K562 (cell line): ENCODE measurements around the gene ALOX12B. TPM values are rescaled to one million over a fixed set of nuclear protein-coding genes. Genes with fewer than 3 reads are reported as not detected.

ENCODE experiments used
- ATAC-seq: fragments of 200-7000 bp; cut with Tn5 transposase; 3 replicates; pipeline ENCODE4 v1.9.1; 2020; ENCODE audit warnings: moderate library complexity
- BruUV-seq: library from RNA; stranded (reverse); fragments of 400-500 nt; replicated peaks from 2 replicates; lab custom pipeline; 2021; lab: Mats Ljungman, UMichigan
- CTCF ChIA-PET: fragments of 300-600 bp; formaldehyde crosslinking; extraction: SDS; loops from one replicate; lab custom pipeline; 2021; ENCODE audit warnings: low intra/inter-chr PET ratio; lab: Yijun Ruan, JAX
- POLR2A ChIA-PET: fragments of 300-600, 350-650 bp; sonication (Branson Sonifier 250); formaldehyde crosslinking; extraction: SDS; loops from one replicate; lab custom pipeline; 2021; ENCODE audit warnings: antibody characterized with exemption, inconsistent platforms; lab: Yijun Ruan, JAX
- DNase-seq, 4 experiments: peaks; one replicate each; pipeline versions ENCODE4 v3.0.0 to v3.0.0-alpha.2; 2011 to 2018; ENCODE audit warnings: low spot score in 3 of 4, mixed read lengths in 3 of 4; ENCODE audit errors: extremely low read depth in 1 of 4
- FAIRE-seq: peaks from 2 replicates; lab custom pipeline; 2011; peaks lifted over from hg19 to GRCh38; lab: Jason Lieb, UNC
- H2AFZ ChIP-seq: 2 replicates; pipeline ENCODE4 v1.6.0; 2011; ENCODE audit warnings: low read depth, low read length, control low read depth, inconsistent platforms
- H3K27ac ChIP-seq: fragments of 200-600 bp; 3 replicates; pipeline ENCODE4 v1.8.0; 2011; ENCODE audit warnings: low read depth, mild to moderate bottlenecking, control low read depth, inconsistent platforms, low read length, moderate library complexity, mixed read lengths; ENCODE audit errors: extremely low read depth
- H3K27me3 ChIP-seq, 2 experiments: fragments of 300-600 bp in 1 of 2; 2 replicates in 1 of 2; 3 replicates in 1 of 2; pipeline versions ENCODE4 v1.6.0 to v1.8.0; 2011; ENCODE audit warnings: inconsistent platforms in 2 of 2, low read length in 2 of 2, mild to moderate bottlenecking in 1 of 2, mixed read lengths in 1 of 2, moderate library complexity in 1 of 2; ENCODE audit not compliant: control insufficient read depth in 2 of 2, insufficient read depth in 2 of 2
- H3K36me3 ChIP-seq: fragments of 300-600 bp; 3 replicates; pipeline ENCODE4 v1.8.0; 2011; ENCODE audit warnings: mild to moderate bottlenecking, low read length, inconsistent platforms; ENCODE audit not compliant: control insufficient read depth, insufficient read depth
- H3K4me1 ChIP-seq, 2 experiments: fragments of 200-600 bp in 1 of 2; replicated peaks in 1 of 2; 2 replicates in 1 of 2; 3 replicates in 1 of 2; pipeline versions ENCODE4 v1.5.1 to v1.8.0; 2011; ENCODE audit warnings: inconsistent platforms in 2 of 2, low read length in 2 of 2, mild to moderate bottlenecking in 1 of 2, mixed read lengths in 1 of 2, moderate library complexity in 1 of 2; ENCODE audit not compliant: control insufficient read depth in 2 of 2, insufficient read depth in 2 of 2
- H3K4me2 ChIP-seq: 2 replicates; pipeline ENCODE4 v1.6.1; 2011; ENCODE audit warnings: low read length, control low read depth, inconsistent platforms, mixed read lengths; ENCODE audit not compliant: insufficient read depth
- H3K4me3 ChIP-seq: fragments of 200-600 bp; sonication (generic), shearing (Covaris generic); 2 replicates; pipeline ENCODE4 v1.5.1; 2016; ENCODE audit warnings: control low read depth, inconsistent platforms
- H3K79me2 ChIP-seq: fragments of 200-600 bp; 3 replicates; pipeline ENCODE4 v1.8.0; 2011; ENCODE audit warnings: low read length, inconsistent platforms; ENCODE audit not compliant: control insufficient read depth, insufficient read depth
- H3K9ac ChIP-seq, 2 experiments: 2 replicates each; pipeline versions ENCODE4 v1.6.0 to v1.6.1; 2011; ENCODE audit warnings: low read depth in 2 of 2, low read length in 2 of 2, control low read depth in 1 of 2, inconsistent platforms in 1 of 2, mild to moderate bottlenecking in 1 of 2, mixed read lengths in 1 of 2; ENCODE audit not compliant: insufficient read depth in 1 of 2
- H3K9me1 ChIP-seq: one replicate; pipeline ENCODE4 v1.6.0; 2011; ENCODE audit warnings: inconsistent platforms, mild to moderate bottlenecking, low read length, moderate library complexity; ENCODE audit not compliant: control insufficient read depth, insufficient read depth
- H3K9me3 ChIP-seq: replicated peaks from 2 replicates; pipeline ENCODE4 v1.5.1; 2011; ENCODE audit warnings: low read depth, low read length, inconsistent platforms; ENCODE audit not compliant: control insufficient read depth, insufficient read depth
- H4K20me1 ChIP-seq: replicated peaks from 2 replicates; pipeline ENCODE4 v1.6.1; 2011; ENCODE audit warnings: low read length, inconsistent platforms, mixed read lengths; ENCODE audit not compliant: control insufficient read depth, insufficient read depth
- BHLHE40 ChIP-seq: IDR thresholded peaks from 2 replicates; pipeline ENCODE4 v1.6.1; 2011; ENCODE audit warnings: low read length, improper control_type of control experiment
- BRD4 ChIP-seq: fragments of 200-600 bp; sonication (generic); IDR thresholded peaks from 2 replicates; pipeline ENCODE4 v1.6.1; 2017; ENCODE audit warnings: inconsistent platforms
- CEBPB ChIP-seq: fragments of 450-650 bp; IDR thresholded peaks from 2 replicates; pipeline ENCODE4 v1.6.1; 2016; ENCODE audit warnings: missing genetic modification characterization, missing compliant biosample characterization
- ELK1 ChIP-seq: sonication (generic); formaldehyde crosslinking; IDR thresholded peaks from 2 replicates; pipeline ENCODE4 v1.8.1; 2022; ENCODE audit warnings: missing genetic modification reagents
- GABPA ChIP-seq: fragments of 200-800 bp; sonication (Bioruptor generic); conservative IDR thresholded peaks from 2 replicates; pipeline ENCODE4 v1.6.1; 2016; ENCODE audit warnings: low read depth, missing genetic modification characterization, missing compliant biosample characterization
- HOMEZ ChIP-seq: fragments of 250-450 bp; sonication (Bioruptor Pico); IDR thresholded peaks from 2 replicates; pipeline ENCODE4 v1.4.0; 2020; ENCODE audit warnings: mild to moderate bottlenecking, moderate library complexity
- ILK ChIP-seq: fragments of 450-650 bp; IDR thresholded peaks from 2 replicates; pipeline ENCODE4 v1.6.1; 2016; ENCODE audit warnings: missing genetic modification characterization, low read depth, mild to moderate bottlenecking, missing compliant biosample characterization, moderate library complexity, borderline replicate concordance
- NFXL1 ChIP-seq: fragments of 450-650 bp; formaldehyde crosslinking; IDR thresholded peaks from 2 replicates; pipeline ENCODE4 v1.4.0; 2021; ENCODE audit warnings: mild to moderate bottlenecking
- POLR2AphosphoS5 ChIP-seq: IDR thresholded peaks from 2 replicates; pipeline ENCODE4 v1.6.1; 2011; ENCODE audit warnings: mild to moderate bottlenecking, low read depth, low read length, moderate library complexity; ENCODE audit not compliant: control insufficient read depth, insufficient read depth
- RBM22 ChIP-seq: fragments of 200-400 bp; formaldehyde crosslinking; IDR thresholded peaks from 2 replicates; pipeline ENCODE4 v1.6.1; 2018; ENCODE audit warnings: low read length, low read depth; ENCODE audit not compliant: poor library complexity, severe bottlenecking
- SMARCA5 ChIP-seq: fragments of 450-650 bp; IDR thresholded peaks from 2 replicates; pipeline ENCODE4 v1.6.1; 2016
- SNRNP70 ChIP-seq: fragments of 200-400 bp; formaldehyde crosslinking; optimal IDR thresholded peaks from 2 replicates; pipeline ENCODE3; 2017; ENCODE audit warnings: low read depth, low read length
- ZFP36 ChIP-seq: fragments of 150-350 bp; IDR thresholded peaks from 2 replicates; pipeline ENCODE4 v1.6.1; 2018; ENCODE audit warnings: low read length, low read depth; ENCODE audit not compliant: partially characterized antibody
- ZNF197 ChIP-seq: fragments of 200-800 bp; sonication (Bioruptor generic); IDR thresholded peaks from 2 replicates; pipeline ENCODE4 v1.6.1; 2016; ENCODE audit warnings: low read depth, missing genetic modification characterization, missing compliant biosample characterization
- ZNF699 ChIP-seq: fragments of 250-450 bp; sonication (Bioruptor Pico); IDR thresholded peaks from 2 replicates; pipeline ENCODE4 v1.8.0; 2021; ENCODE audit warnings: mild to moderate bottlenecking, moderate library complexity; ENCODE audit not compliant: insufficient replicate concordance
- ZNF717 ChIP-seq: fragments of 250-450 bp; sonication (Bioruptor Pico); IDR thresholded peaks from 2 replicates; pipeline ENCODE4 v1.5.0; 2021
- WGBS: fragments of 100-300 bp; shearing (Covaris generic); methylation state at CpG from one replicate; pipeline ENCODE4 v1.1.6; 2016; ENCODE audit warnings: low coverage, mixed read lengths; ENCODE audit not compliant: insufficient coverage; ENCODE audit errors: missing lambda C conversion rate; 5-methylcytosine and 5-hydroxymethylcytosine counted together
- in situ Hi-C: fragments of 300-500 bp; cut with MboI; formaldehyde crosslinking; loops from 4 replicates; pipeline ENCODE4 v1.15.0; 2018; ENCODE audit warnings: inconsistent platforms, mixed read lengths
- intact Hi-C: fragments of 100-400 bp; cut with micrococcal nuclease; formaldehyde crosslinking; loops from 2 replicates; pipeline ENCODE4 v1.14.2; 2022
- polyA plus RNA-seq, 8 experiments: library from polyadenylated mRNA; depleted of rRNA in 4 of 8; stranded (reverse) in 5 of 8; unstranded in 3 of 8; fragments of >200 nt; fragmentation: Nextera tagmentation in 2 of 8; fragmentation: Illumina TruSeq in 1 of 8; extraction: Ambion mirVana in 2 of 8; extraction: Trizol in 1 of 8; gene quantifications; 2 replicates each; pipeline versions ENCODE4 v1.2.1 to v1.2.3, GENCODE V29; 2011 to 2014; ENCODE audit warnings: inconsistent platforms in 1 of 8, missing spikeins in 1 of 8
- total RNA-seq, 7 experiments: library from RNA; depleted of rRNA in 6 of 7; stranded (reverse); fragments of >200 nt in 6 of 7; fragmentation: Illumina TruSeq in 2 of 7; extraction: Trizol in 2 of 7; gene quantifications; 2 replicates each; pipeline versions ENCODE4 v1.2.1 to v1.2.3, GENCODE V29; 2011 to 2021; ENCODE audit warnings: low replicate concordance in 1 of 7
- TF ChIP-seq, protein P1 (sequence below): sonication (generic); formaldehyde crosslinking; IDR thresholded peaks from 2 replicates; pipeline ENCODE4 v1.4.0; 2020; ENCODE audit warnings: mild to moderate bottlenecking, missing genetic modification reagents

The ALOX12B gene
- total and polyA plus RNA-seq, 9 of the 15 experiments (the other 6 are each of a cell fraction or from before 2014, with no cell fraction given): not detected

DNA sequence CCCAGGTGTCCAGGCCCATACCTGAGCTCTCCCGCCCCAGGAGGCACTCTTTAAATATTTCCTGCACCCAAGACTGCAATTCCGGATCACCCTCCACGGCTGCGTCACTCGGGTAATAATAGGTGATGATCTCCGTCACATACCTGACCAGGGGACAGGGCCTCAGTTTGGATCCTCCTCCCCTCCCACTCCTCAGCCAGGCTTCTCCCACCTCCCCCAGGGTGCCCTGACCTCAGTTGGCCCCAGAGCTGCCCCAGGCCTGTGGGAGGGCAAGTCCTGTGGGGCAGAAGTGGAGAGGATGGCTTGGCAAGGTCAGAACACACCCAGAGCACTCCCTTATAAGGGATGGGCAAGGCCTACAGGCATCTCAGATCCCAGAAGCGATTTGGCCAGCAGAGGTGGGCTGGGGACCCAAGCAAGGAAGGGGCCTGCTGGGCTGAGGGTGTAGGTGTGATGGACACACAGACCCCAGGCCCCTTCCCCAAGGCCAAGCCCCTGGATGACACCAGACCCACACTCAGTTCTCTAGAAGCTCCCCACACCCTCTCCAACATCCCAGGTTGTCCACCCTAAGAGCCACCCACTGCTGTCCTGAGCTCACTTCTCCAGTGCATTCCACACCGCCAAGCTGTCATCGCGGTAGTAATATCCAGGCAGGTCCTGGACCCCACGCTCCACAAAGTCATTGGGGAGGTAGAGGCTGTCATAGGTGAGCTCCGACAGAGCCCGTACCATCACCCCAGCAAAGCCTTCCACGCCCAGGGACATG, 11.8 kb downstream of the ALOX12B start (continued):
- TF ChIP-seq BRD4 (no peak), RBM22 (no peak), NFXL1 (CRISPR knock-in tag) (no peak), SNRNP70 (no peak)

DNA sequence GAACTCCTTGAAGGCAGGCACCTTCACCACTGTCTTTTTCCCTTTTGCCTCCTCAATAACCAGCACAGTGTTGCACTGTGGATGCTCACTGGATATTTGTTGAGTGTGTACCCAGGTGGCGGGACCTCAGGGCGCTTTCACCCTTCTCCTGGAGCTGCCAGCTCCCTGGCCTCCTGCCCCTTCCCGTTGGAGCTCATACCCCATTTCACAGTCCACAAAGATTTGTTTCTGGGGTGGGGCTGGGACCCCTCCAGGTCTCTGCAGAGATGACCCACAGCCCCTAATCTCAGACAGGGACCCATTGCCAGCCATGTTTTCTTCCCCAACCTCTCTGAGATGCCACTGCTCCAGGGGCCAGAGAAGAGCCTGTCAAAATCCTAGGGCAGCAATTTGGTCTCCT, 12.4 kb downstream of the ALOX12B start:
- no peaks in the 10 kb centered on the region for H4K20me1 ChIP-seq
- no peaks in the 10 kb centered on the region for H3K9me1 ChIP-seq
- H3K9me3 ChIP-seq: no peaks in the 10 kb centered on the region
- H3K36me3 ChIP-seq: no peaks in the 10 kb centered on the region
- H3K79me2 ChIP-seq: no peaks in the 10 kb centered on the region
- H3K4me2 ChIP-seq: no peak overlapping the region
- FAIRE-seq: no peak
- 11% methylated on average over 3 of the region's 3 CpGs for WGBS
- intact Hi-C loops (no loop called here), in situ Hi-C loops (loop anchor here (5.0 kb wide), 1 partner anchor 37 kb away; no protein-coding TSS in a partner anchor)
- no peak for ATAC-seq
- H3K9ac ChIP-seq: no peak overlapping the region
- no peak for DNase-seq
- H3K4me1 ChIP-seq: peaks cover 5 to 28% of the 10 kb centered on the region in 2 experiments; a peak in 3 of 5 replicates
- ChIA-PET POLR2A (interaction anchor here (0.6 to 2.1 kb wide), 2 partner anchors 9 to 13 kb away, joined by 3 to 9 read pairs; no protein-coding TSS in a partner anchor), CTCF (no interaction called here)
- no peak overlapping the region for H2AFZ ChIP-seq
- H3K27me3 ChIP-seq: peaks cover 0 to 25% of the 10 kb centered on the region in 2 experiments; a peak in 3 of 5 replicates
- H3K4me3 ChIP-seq: no peak overlapping the region
- no peak overlapping the region for H3K27ac ChIP-seq
- no TSS peak for BruUV-seq
- no peak for TF ChIP-seq ZNF699
- no peak for TF ChIP-seq GABPA (tag)
- no peak for TF ChIP-seq CEBPB (tag)
- no peak for TF ChIP-seq ILK
- no peak for TF ChIP-seq POLR2AphosphoS5
- no peak for TF ChIP-seq ZNF717
- no peak for TF ChIP-seq BHLHE40
- no peak for TF ChIP-seq SMARCA5
- no peak for TF ChIP-seq ELK1 (CRISPR knock-in tag)
- TF ChIP-seq ZFP36: no peak
- TF ChIP-seq HOMEZ (CRISPR knock-in tag): no peak
- TF ChIP-seq, protein P1, sequence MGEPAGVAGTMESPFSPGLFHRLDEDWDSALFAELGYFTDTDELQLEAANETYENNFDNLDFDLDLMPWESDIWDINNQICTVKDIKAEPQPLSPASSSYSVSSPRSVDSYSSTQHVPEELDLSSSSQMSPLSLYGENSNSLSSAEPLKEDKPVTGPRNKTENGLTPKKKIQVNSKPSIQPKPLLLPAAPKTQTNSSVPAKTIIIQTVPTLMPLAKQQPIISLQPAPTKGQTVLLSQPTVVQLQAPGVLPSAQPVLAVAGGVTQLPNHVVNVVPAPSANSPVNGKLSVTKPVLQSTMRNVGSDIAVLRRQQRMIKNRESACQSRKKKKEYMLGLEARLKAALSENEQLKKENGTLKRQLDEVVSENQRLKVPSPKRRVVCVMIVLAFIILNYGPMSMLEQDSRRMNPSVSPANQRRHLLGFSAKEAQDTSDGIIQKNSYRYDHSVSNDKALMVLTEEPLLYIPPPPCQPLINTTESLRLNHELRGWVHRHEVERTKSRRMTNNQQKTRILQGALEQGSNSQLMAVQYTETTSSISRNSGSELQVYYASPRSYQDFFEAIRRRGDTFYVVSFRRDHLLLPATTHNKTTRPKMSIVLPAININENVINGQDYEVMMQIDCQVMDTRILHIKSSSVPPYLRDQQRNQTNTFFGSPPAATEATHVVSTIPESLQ (CRISPR knock-in tag): no peak
- TF ChIP-seq ZNF197 (CRISPR knock-in tag): no peak
